NCI-H82 treated with DMSO at 0.1 percent for 48 hours (cell line): ENCODE measurements around the gene STX4.

Experiments used
- DNase-seq: peaks from one replicate; lab custom pipeline; 2025; ENCODE audit not compliant: unreplicated experiment; lab: John Stamatoyannopoulos, UW

The STX4 gene

GRCh38 chr16:31020536-31020935 lies 12.8 kb upstream of the STX4 start:
- no peak for DNase-seq

- DNase-seq = no peak
Measured at GRCh38 chr16:31022544-31023251, 10.7 kb upstream of the STX4 start.

GRCh38 chr16:31023252-31023602 lies 10.1 kb upstream of the STX4 start:
- no peak for DNase-seq

GRCh38 chr16:31023627-31024226 lies 9.6 kb upstream of the STX4 start:
- DNase-seq = no peak

GRCh38 chr16:31025339-31025738 lies 8.0 kb upstream of the STX4 start:
- no peak for DNase-seq

- no peak for DNase-seq
Measured at GRCh38 chr16:31029272-31029671, 4.1 kb upstream of the STX4 start.

- DNase-seq = no peak
Measured at GRCh38 chr16:31031276-31031675, 2.1 kb upstream of the STX4 start.

- DNase-seq = peak; percentile 46
Measured at GRCh38 chr16:31033709-31034492, 543 bp downstream of the STX4 start.

GRCh38 chr16:31036691-31037090 lies 3.3 kb downstream of the STX4 start:
- DNase-seq = no peak

GRCh38 chr16:31038993-31039392 lies 5.6 kb downstream of the STX4 start:
- DNase-seq = no peak

GRCh38 chr16:31042866-31043265 lies 9.5 kb downstream of the STX4 start:
- no peak for DNase-seq

- no peak for DNase-seq
Measured at GRCh38 chr16:31043352-31043751, 10.0 kb downstream of the STX4 start.

- DNase-seq = no peak
Measured at GRCh38 chr16:31043898-31044481, 10.6 kb downstream of the STX4 start.

- no peak for DNase-seq
Measured at GRCh38 chr16:31050280-31051030, 17.1 kb downstream of the STX4 start.

GRCh38 chr16:31052114-31052513 lies 18.8 kb downstream of the STX4 start:
- no peak for DNase-seq

GRCh38 chr16:31055613-31056012 lies 22.3 kb downstream of the STX4 start:
- DNase-seq = no peak

- no peak for DNase-seq
Measured at GRCh38 chr16:31061126-31061812, 27.9 kb downstream of the STX4 start.

GRCh38 chr16:31061813-31062440 lies 28.6 kb downstream of the STX4 start:
- DNase-seq = no peak

- no peak for DNase-seq
Measured at GRCh38 chr16:31063495-31063842, 30.1 kb downstream of the STX4 start.
